GM21390 (cell line): ENCODE data around the gene FOLH1.
"Not testable (repeated sequence)": the region's sequence is repeated elsewhere in the genome, so short reads cannot be mapped to it uniquely, and the experiment has no call there.

Experiments
- ATAC-seq: cut with Tn5 transposase; IDR thresholded peaks from one replicate; pipeline ENCODE4 v1.9.1; 2021; ENCODE audit not compliant: unreplicated experiment

FOLH1 gene

GRCh38 chr11:49208006-49208721 is at the start of gene FOLH1:
TSS of gene FOLH1 (minus strand) at chr11:49208602. CDS start at chr11:49208409, 193 bp downstream.
- ATAC-seq: no peak

GRCh38 chr11:49255148-49255547 is 46.7 kb upstream of the FOLH1 start:
- not testable (repeated sequence) for ATAC-seq

- not testable (repeated sequence) for ATAC-seq
These were observed 42.8 kb upstream of the FOLH1 start for GRCh38 chr11:49251212-49251611.

DNA sequence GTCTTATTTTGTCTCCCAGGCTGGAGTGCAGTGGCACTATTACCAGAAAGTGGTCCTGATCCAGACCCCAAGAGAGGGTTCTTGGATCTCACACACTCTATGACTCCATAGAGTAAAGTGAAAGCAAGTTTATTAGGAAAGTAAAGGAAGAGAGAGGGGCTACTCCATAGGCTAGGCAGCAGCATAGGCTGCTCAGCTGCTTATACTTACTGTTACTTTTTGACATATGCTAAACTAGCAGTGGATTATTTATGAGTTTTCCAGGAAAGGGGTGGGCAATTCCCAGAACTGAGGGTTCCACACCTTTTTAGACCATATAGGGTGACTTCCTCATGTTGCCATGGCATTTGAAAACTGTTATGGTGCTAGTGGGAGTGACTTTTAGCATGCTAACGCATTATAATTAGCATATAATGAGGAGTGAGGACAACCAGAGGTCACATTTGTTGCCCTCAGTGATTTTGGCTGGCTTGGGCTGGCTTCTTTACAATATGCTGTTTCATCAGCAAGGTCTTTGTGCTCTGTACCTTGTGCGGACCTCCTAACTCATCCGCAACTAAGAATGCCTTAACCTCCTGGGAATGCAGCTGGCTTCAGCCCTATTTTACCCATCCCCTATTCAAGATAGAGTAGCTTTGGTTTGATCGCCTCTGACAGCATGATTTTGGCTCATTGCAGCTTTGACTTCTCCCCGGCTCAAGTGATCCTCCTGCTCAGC is 42.2 kb upstream of the FOLH1 start:
- not testable (repeated sequence) for ATAC-seq

DNA sequence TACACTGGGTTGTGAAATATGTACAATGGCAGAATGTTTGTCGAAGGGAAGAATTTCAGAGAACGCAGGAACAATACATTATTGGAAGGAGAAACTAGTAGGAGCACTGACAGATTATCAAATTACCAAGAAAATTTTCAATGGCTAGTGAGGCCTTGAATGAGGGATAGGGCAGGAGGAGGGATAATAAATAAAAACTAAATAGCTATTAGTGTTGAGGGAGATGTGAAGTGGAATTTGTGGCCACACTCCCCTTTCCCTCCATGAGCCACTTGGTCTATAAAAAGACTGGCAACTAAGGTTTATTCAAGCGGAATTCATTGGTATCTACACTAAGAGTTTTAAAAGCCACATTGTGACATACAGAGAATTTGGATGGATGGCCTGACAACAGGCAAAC is 41.0 kb upstream of the FOLH1 start:
- ATAC-seq: not testable (repeated sequence)

- not testable (repeated sequence) for ATAC-seq
These were observed 25.3 kb upstream of the FOLH1 start for GRCh38 chr11:49233685-49234084.

DNA sequence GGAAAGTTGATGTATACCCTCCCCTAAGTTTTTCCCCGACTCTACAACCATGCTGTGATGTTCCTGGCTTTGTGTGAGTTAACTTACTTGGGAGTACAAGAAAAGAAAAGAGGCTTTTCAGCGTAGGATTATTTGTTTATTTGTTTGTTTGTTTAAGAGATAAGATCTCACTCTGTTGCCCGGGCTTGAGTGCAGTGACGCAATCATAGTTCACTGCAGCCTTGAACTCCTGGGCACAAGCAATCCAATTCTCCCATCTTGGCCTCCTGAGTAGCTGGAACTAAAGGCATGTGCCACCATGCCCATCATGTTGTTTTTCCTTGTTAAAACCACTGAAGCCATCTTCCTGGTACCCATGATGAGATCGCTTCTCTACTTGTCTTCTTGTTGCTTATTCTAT is 24.6 kb upstream of the FOLH1 start:
- not testable (repeated sequence) for ATAC-seq

DNA sequence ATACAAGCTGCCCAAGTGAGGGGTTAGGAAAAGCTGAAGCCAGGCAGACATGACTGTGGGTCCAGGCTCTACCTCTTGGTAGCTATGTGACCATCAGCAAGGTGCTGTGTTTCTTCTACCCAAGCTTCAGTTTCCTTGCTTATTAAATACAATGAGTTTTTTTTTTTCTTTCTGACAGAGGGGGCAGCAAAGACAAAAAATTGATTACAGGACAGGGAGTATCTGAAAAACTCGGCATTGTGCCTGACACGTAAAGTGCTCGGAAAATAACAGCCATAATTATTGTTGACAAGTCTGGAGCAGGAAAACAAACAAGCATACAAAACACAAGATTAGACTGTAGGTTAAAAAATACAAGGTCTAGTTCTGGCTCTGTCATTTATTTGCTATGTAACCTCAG is 23.3 kb upstream of the FOLH1 start:
- not testable (repeated sequence) for ATAC-seq

- ATAC-seq: not testable (repeated sequence)
These were observed 22.1 kb upstream of the FOLH1 start for GRCh38 chr11:49230534-49230933.

DNA sequence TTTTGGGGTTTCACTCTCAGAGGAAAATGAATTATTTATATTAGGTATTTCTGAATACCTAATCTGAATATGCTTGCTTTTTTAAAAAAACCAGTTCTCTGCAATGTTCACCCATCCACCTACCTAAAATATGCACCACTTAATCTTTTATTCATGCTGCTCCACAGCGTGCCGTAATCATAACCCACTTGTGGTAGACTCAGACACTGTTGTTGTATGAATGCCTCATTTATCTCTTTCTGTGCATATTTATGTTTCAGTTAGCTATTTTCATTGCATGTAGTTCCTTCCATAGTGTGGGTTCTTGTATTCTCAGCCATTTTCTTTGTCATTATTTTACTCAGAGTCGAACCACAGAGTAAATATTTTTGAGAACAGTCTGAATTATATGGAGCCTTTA is 21.6 kb upstream of the FOLH1 start:
- not testable (repeated sequence) for ATAC-seq

DNA sequence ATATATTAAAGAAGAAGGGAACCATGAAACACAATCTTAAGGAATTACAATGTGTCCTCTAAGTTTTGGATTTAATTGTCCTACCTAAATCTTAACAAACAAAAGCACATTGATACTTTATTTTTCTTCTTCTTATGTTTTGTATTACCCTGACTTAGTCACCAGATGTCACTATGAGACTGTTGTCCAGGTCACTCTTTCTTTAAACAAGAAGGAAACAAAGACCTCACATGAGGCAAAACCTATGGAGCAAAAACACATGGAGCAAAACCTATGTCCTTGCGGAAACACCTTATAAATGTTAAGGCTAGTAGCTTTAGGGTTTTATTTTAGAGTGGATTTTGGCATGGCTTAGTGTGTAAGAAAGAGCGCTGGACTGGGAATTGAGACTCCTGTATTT is 20.7 kb upstream of the FOLH1 start:
- not testable (repeated sequence) for ATAC-seq

- not testable (repeated sequence) for ATAC-seq
These were observed 16.9 kb upstream of the FOLH1 start for GRCh38 chr11:49225255-49225785.

DNA sequence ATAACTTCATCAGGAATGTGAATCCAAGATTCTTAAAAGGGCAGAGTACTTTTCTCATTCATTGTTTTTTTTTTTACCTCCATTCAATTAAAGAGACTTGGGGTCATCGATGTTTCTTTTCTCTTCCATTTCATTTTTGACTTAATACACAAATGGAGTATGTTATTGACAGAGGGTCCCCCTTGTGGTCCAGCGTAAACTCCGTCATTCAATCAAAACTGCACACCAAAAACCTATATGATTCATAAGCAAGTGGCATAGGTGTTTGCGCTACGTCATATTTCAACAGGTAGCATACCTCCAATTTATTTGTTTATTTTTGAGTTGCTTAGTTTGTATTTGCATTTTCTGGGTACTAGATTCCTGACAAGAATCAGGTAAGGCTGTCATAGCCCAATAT is 12.7 kb upstream of the FOLH1 start:
- no peak for ATAC-seq

DNA sequence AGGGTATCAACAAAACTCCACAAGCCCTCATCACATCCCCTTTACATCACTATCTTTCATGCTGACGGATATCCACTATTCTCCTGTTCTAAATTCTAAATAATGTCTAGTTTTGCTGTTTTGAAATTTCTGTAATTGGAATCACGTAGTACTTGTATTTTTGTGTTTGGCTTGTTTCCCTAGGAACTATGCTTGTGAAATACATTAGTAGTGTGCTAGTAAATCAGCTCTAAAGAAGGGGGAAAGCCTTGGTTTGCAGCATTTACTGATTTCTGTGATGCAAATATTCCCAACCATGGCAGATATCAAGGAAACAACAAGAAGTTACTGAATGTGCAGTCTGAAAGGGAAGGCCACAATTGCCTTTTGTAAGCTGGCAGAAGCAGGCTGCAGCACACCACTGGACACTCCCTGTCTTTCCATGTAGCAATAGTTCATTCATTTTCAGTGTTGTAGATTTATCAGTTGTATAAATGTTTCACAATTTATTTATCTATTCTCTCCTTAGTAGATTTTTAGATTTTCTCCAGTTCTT is 4.7 kb upstream of the FOLH1 start:
- no peak for ATAC-seq

DNA sequence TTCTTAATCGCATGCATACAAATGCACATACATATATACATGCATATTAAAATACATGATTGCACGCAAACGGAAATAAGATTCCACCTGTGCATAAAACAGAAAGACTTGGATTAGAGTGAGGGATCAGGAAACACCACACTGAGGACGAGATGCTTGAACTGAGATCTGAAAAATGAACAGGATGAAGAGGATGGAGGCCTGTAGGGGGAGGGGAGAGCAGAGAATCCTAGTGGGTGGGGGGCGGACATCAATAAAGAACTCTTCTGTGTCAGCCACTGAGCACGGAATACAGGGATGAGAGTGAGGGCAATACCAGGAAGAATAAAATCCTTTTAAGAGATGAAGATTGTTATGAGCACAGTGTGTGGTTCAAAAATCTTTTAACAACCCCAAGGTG is 1.4 kb downstream of the FOLH1 start:
- not testable (repeated sequence) for ATAC-seq

DNA sequence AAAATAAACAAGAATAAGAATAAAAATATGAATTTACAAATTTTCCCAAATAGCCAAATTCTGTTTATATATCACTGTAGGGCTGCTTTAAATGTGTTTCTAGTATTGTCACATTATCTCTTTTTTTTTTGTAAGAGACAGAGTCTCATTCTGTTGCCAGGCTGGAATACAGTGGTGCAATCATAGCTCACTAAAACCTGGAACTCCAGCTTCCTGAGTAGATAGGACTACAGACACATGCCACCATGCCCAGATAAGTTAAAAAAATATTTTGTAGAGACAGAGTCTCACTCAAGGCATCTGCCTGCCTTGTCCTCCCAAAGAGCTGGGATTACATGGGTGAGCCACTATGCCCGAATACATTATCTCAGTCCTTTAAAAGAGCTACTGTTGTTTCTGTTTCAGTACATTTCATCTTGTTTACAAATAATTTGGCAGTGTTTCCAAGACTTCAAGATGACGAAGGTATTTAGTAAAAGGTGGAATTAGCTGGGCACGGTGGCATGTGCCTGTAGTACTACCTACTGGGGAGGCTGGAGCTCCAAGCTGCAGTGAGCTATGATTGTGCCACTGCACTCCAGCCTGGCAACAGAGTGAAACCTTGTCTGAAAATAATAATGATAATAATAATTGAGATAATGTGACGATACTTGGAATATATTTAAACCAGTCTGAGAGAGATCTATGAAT is 6.0 kb downstream of the FOLH1 start:
- ATAC-seq: no peak

GRCh38 chr11:49196775-49197174 is 11.6 kb downstream of the FOLH1 start:
- not testable (repeated sequence) for ATAC-seq

GRCh38 chr11:49196002-49196401 is 12.4 kb downstream of the FOLH1 start:
- not testable (repeated sequence) for ATAC-seq

DNA sequence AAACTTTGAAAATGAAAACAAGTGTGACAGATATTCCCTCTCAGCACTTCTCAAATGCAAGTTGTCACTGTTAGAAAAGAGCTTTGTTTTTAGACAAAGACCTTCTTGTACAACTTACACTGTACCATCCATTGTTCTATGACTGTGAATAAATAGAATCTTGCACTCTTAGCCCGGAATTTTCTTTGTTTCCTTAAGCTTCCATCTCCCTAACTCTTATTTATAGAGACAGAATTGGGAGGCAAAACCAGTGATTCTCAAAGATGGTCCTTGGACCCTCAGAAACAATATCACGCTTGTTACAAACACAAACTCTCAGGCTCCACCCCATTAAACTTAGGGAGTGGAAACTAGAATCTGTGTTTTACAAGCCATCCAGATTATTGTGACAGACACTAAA is 18.1 kb downstream of the FOLH1 start:
- not testable (repeated sequence) for ATAC-seq

DNA sequence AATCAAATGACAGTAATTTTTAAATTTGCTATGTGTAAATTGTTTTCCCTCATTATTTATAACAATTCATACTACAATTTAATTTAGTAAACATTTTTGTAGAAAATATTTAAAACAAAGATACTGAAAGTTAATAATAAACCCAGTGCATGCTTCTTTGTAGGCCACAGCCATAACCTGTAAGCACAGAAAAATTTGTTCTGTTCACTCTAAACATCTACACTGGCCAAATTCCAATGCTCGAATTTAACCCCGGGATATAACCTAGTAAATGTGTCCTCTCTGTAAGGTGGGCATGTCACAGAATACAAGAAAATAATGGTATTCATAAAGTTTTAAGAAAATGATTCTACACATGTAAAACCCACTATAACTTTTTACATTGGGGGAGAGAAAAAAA is 22.2 kb downstream of the FOLH1 start:
- not testable (repeated sequence) for ATAC-seq

GRCh38 chr11:49185597-49185996 is 22.8 kb downstream of the FOLH1 start:
- ATAC-seq: not testable (repeated sequence)
